Loucy (cell line): ENCODE data around the gene ZNF583.

ENCODE experiments used
- H2AFZ ChIP-seq: fragments of 200-600 bp; sonication (generic); 2 replicates; pipeline ENCODE4 v1.6.0; 2016; ENCODE audit warnings: antibody characterized with exemption, mild to moderate bottlenecking, low read length, moderate library complexity
- H3F3A ChIP-seq: fragments of 200-600 bp; 2 replicates; pipeline ENCODE4 v1.6.0; 2016; ENCODE audit warnings: antibody characterized with exemption, low read depth, mild to moderate bottlenecking
- H3K27me3 ChIP-seq: fragments of 200-600 bp; sonication (generic); 2 replicates; pipeline ENCODE4 v1.6.1; 2014; ENCODE audit warnings: low read length, mild to moderate bottlenecking; ENCODE audit not compliant: insufficient read depth, poor library complexity, severe bottlenecking
- H3K36me3 ChIP-seq: fragments of 200-600 bp; sonication (generic); 2 replicates; pipeline ENCODE4 v1.6.1; 2016; ENCODE audit warnings: low read length; ENCODE audit not compliant: insufficient read depth
- H3K4me1 ChIP-seq: fragments of 200-600 bp; sonication (generic); 2 replicates; pipeline ENCODE4 v1.5.1; 2014; ENCODE audit warnings: low read length, mild to moderate bottlenecking; ENCODE audit not compliant: insufficient read depth, poor library complexity, severe bottlenecking
- H3K4me2 ChIP-seq: fragments of 200-600 bp; sonication (generic); 2 replicates; pipeline ENCODE4 v1.6.0; 2014; ENCODE audit warnings: antibody characterized with exemption, low read length, low read depth, mild to moderate bottlenecking; ENCODE audit not compliant: poor library complexity, severe bottlenecking
- H3K4me3 ChIP-seq: fragments of 200-600 bp; sonication (generic); 2 replicates; pipeline ENCODE4 v1.5.1; 2014; ENCODE audit warnings: low read length, mild to moderate bottlenecking, mixed read lengths; ENCODE audit not compliant: poor library complexity, severe bottlenecking
- H3K79me2 ChIP-seq: fragments of 200-600 bp; sonication (generic); 2 replicates; pipeline ENCODE4 v1.6.1; 2014; ENCODE audit warnings: low read length; ENCODE audit not compliant: insufficient read depth
- H3K9ac ChIP-seq: fragments of 200-600 bp; sonication (generic); 2 replicates; pipeline ENCODE4 v1.6.0; 2014; ENCODE audit warnings: mild to moderate bottlenecking, low read depth, low read length, moderate library complexity; ENCODE audit not compliant: poor library complexity, severe bottlenecking
- H3K9me2 ChIP-seq: fragments of 200-600 bp; sonication (generic); replicated peaks from 2 replicates; pipeline ENCODE4 v1.6.1; 2016; ENCODE audit warnings: low read depth, low read length, mixed read lengths
- H3K9me3 ChIP-seq: fragments of 200-600 bp; sonication (generic); 2 replicates; pipeline ENCODE4 v1.6.1; 2014; ENCODE audit warnings: mild to moderate bottlenecking, antibody characterized with exemption, low read length, low read depth; ENCODE audit not compliant: insufficient read depth
- H4K20me1 ChIP-seq: fragments of 200-600 bp; sonication (generic); 2 replicates; pipeline ENCODE4 v1.6.0; 2014; ENCODE audit warnings: antibody characterized with exemption, low read length, mild to moderate bottlenecking; ENCODE audit not compliant: insufficient read depth, poor library complexity, severe bottlenecking
- CTCF ChIP-seq: fragments of 200-600 bp; sonication (generic); conservative IDR thresholded peaks from 2 replicates; pipeline ENCODE4 v1.5.1; 2014; ENCODE audit warnings: mild to moderate bottlenecking, antibody characterized with exemption, low read length
- EZH2phosphoT487 ChIP-seq: fragments of 200-600 bp; IDR thresholded peaks from 2 replicates; pipeline ENCODE4 v1.6.1; 2018; ENCODE audit warnings: antibody characterized with exemption, mild to moderate bottlenecking, moderate library complexity, borderline replicate concordance

ZNF583 gene

GRCh38 chr19:56403764-56404704, at the start of gene ZNF583:
Gene ZNF583 (plus strand): TSS chr19:56404332. CDS start chr19:56407115, 2,783 bp downstream.
- H3K4me2 ChIP-seq: peak within 1 kb of the TSS; percentile 81
- H3K27me3 ChIP-seq: no peaks in the 10 kb centered on the region
- H3K9ac ChIP-seq: peak within 1 kb of the TSS; percentile 82
- no peaks in the 10 kb centered on the region for H3F3A ChIP-seq
- TF ChIP-seq EZH2phosphoT487 (no peak), CTCF (no peak)
- peaks cover 13% of the 10 kb centered on the region for H3K4me1 ChIP-seq
- H3K9me2 ChIP-seq: no peaks in the 10 kb centered on the region
- peak within 1 kb of the TSS; percentile 95 for H3K4me3 ChIP-seq
- H3K9me3 ChIP-seq: no peaks in the 10 kb centered on the region; the same call in 1 of the 2 replicates
- peaks cover 12% of the 10 kb centered on the region; the same call in 1 of the 2 replicates for H3K79me2 ChIP-seq
- no peaks in the 10 kb centered on the region for H4K20me1 ChIP-seq
- peaks cover 5% of the 10 kb centered on the region; the same call in 1 of the 2 replicates for H3K36me3 ChIP-seq
- H2AFZ ChIP-seq: peak within 1 kb of the TSS; percentile 98

- no peaks in the 10 kb centered on the region for H3K9me2 ChIP-seq
- no peaks in the 10 kb centered on the region for H4K20me1 ChIP-seq
- H3K79me2 ChIP-seq: no peaks in the 10 kb centered on the region
- H3K36me3 ChIP-seq: no peaks in the 10 kb centered on the region
- no peak overlapping the region for H3K4me2 ChIP-seq
- H3K9me3 ChIP-seq: no peaks in the 10 kb centered on the region
- no peak overlapping the region for H2AFZ ChIP-seq
- TF ChIP-seq EZH2phosphoT487: no peak
- no peak for TF ChIP-seq CTCF
- H3K27me3 ChIP-seq: no peaks in the 10 kb centered on the region
- no peak overlapping the region for H3K4me3 ChIP-seq
- H3K4me1 ChIP-seq: no peaks in the 10 kb centered on the region
- no peak overlapping the region for H3K9ac ChIP-seq
- H3F3A ChIP-seq: no peaks in the 10 kb centered on the region
Measured at GRCh38 chr19:56355517-56355916, 48.6 kb upstream of the ZNF583 start.

- Histone ChIP-seq H3K79me2 (no peaks in the 10 kb centered on the region), H4K20me1 (no peaks in the 10 kb centered on the region), H2AFZ (no peak overlapping the region), H3K36me3 (no peaks in the 10 kb centered on the region), H3K27me3 (no peaks in the 10 kb centered on the region), H3K4me2 (no peak overlapping the region), H3K4me1 (no peaks in the 10 kb centered on the region), H3K4me3 (no peak overlapping the region), H3K9me2 (no peaks in the 10 kb centered on the region), H3K9ac (no peak overlapping the region), H3K9me3 (no peaks in the 10 kb centered on the region), H3F3A (no peaks in the 10 kb centered on the region)
- no peak for TF ChIP-seq CTCF
- no peak for TF ChIP-seq EZH2phosphoT487
Measured at GRCh38 chr19:56356944-56357343, 47.2 kb upstream of the ZNF583 start.
